Dermis microvascular lymphatic vessel endothelial cell (primary cell): ENCODE results near the gene KCNH1. TPM values are rescaled to one million over a fixed set of nuclear protein-coding genes. Genes with fewer than 3 reads are reported as not detected.
A peak's percentile ranks its signal among the peaks of the same experiment; 100 is the strongest.
"Not testable (repeated sequence)": the region's sequence is repeated elsewhere in the genome, so short reads cannot be mapped to it uniquely, and the experiment has no call there.

Experiments
- DNase-seq, 2 donors: peaks; one replicate each; pipeline versions ENCODE4 v3.0.0 to v3.0.0-alpha.2; 2010; ENCODE audit warnings: low read depth in 2 of 2
- total RNA-seq: library from RNA; depleted of rRNA; stranded (reverse); fragments of >200 nt; gene quantifications from 2 replicates; pipeline ENCODE4 v1.2.1, GENCODE V29; 2014

The KCNH1 gene
- total RNA-seq, 1 donor from 2014 or later, result not detected

DNA sequence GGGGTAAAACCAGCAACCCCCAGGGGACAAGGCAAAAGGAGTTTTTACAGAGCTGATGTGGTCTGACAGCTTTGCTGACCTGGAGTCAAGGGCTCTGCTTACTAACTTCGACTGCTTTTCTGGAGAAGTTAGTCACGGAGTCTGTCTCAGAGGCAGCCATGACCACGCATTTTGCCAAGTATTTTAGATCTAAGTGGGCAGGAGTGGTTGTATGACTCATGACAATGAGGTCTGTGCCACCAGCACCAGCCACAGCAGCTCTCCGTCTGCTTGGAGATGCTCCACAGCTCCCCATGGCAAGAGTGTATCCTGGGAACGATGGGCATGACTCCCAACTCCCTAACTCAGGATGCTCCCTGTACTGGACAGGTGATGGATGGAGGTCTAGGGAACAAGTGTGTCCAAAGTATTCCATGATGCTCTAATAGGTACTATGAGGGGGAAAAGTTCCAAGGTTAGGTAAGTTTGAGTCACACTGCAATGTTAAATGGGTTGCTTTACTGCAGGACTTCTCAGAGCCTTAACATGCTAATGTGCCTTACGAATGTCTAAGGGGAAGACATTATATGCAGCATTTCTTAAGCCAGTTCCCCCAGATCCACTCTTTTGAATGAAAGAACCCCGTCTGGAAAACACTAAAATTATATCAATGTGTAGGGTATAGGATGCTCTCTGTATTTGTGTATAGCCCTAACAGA lies 446.2 kb downstream of the KCNH1 start:
- DNase-seq, result no peak

- no peak for DNase-seq
These were observed 447.1 kb downstream of the KCNH1 start for GRCh38 chr1:210686841-210687240.

DNA sequence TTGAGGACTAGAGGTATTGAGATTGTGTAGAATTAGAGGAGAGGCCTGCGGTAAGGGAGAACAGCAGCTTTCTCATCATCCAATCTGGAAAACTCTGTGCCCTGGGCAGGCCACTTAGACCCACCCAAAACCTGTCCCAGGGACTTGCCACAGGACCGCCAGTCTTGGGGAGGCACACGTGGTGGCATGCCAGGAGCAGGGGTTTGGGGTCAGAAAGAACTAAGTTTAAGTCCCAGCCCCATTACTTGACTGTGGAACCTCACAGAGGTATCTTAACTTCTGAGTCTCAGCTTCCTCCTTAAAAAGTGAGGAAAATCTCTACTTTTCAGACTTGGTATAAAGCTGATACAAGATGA lies 448.7 kb downstream of the KCNH1 start:
- DNase-seq, result no peak

- DNase-seq, result no peak
These were observed 449.3 kb downstream of the KCNH1 start for GRCh38 chr1:210684466-210685294.

DNA sequence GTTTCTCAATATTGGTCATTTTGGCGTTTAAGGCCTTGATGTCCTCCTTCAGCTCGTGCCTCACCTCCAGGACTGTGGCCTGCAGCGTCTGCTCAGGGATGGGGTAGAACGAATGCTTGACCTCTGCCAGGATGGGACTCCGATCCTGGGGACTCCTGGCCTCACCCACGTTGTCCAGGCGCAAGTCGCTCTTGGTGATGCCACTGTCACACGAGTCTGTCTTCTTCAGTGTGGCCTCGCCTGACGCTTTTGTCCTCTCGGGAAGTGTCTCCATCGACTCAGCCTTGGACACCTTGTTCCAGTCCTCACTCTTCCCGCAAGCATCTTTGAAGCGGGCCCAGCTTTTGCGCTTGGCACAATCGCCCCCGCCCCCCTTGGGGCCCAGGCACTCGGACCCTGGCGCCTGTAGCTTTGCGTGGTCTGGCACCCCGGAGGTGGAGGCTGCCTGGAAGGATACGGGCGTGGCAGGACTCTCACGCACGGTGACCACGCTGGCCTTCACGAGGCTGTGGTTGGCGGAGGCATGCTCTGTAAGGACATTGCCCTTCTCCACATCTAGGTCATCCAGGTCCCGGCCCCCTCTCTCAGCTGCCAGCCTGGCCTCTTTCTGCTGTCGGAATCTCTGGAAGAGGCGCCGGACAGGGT lies 450.4 kb downstream of the KCNH1 start:
- no peak for DNase-seq

DNA sequence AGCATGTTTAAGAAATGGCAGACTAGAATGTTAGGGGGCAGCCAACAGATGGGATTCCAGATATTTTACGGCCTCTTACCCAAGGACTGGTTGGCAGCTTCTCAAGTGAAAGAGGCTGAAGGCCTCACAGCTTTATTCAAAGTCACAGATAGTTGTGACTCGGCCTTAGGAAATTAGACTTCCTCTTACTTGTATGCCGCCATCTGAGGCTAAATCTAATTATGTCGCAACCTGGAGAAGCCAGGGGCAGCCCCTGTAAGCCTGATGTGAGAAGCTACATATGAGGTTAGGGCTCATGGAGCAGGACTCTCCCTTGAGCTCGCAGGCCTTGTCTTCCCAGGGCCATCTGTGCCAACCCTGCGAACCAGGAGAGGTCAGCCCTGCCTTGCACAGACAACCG lies 452.8 kb downstream of the KCNH1 start:
- DNase-seq, result no peak

DNA sequence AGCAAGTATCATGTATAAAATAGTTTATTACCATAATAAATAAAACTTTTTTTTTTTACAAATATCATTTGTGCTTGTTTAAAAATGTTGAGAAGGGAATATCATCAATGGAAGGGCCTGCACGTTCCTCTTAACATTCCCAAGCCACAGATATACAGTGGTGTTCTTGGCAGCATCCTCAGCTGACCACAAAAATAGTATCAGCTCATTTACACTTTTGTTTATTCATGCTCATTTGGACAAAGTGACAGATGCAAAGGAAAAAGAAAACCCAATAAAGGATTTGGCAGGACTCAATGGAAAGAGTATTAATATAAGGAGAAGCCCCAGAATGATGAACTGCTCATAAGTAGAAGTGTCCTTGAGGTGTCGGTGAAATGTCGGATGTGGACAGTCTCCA lies 455.6 kb downstream of the KCNH1 start:
- DNase-seq, result no peak

- no peak for DNase-seq
These were observed 456.4 kb downstream of the KCNH1 start for GRCh38 chr1:210677533-210677932.

DNA sequence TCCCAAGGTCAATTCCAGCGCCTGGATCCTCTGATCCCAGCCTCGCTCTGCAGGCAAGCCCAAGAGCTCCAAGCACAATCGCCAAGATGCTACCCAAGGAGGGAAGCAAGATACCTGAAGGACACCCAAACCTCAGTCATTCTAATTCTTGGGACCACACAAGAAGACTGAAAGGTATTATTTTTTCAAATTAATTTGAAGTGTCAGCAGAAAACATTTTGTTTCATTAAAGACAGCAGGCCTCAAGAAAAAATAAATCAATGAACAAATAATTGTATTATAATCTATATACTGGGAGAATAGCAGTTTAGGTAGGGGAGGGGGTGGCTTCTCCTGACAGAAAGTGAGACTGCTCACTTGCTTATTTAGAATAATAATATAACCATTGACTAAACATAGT lies 457.4 kb downstream of the KCNH1 start:
- DNase-seq, result no peak

DNA sequence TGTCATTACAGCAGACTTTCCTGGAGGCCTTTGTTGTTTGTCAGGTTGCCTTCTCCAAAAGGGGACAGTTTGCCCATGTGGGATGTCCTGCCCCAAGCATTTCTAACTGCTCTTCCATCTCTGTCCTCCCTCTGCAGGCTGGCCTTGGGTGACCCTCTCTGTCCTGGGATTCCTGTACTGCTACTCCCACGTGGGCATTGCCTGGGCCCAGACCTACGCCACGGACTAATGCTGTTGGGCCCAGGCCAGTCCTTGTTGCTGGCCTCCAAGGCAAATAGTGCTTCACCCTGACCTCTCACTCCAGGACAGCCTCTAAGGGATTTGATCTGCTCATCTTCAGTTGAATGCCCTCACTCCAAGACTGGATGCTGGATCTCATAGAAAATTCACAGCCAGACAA lies 459.8 kb downstream of the KCNH1 start:
- DNase-seq, result no peak

DNA sequence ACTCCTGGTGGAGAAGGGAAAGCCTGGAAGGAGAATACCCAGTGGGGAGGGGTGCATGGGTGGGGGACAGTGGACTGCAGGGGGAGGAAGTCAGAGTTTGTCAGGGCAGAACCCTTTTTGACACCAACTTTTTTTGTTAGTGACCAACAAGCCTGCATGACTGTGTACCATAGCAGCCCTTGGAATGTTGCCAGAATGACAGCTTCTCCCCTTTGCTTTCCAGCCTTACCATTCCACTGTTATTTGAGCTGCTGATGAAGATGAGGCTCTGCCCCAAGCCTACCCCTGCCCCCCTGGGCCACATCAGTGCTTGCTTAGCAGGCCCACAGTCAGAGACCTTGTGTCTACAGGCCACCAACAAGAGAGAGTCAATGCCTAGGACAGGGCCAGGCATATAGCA lies 464.0 kb downstream of the KCNH1 start:
- DNase-seq, result no peak

GRCh38 chr1:210663730-210664573 lies 470.0 kb downstream of the KCNH1 start:
- no peak for DNase-seq

GRCh38 chr1:210662291-210663050 lies 471.5 kb downstream of the KCNH1 start:
- no peak for DNase-seq

GRCh38 chr1:210661520-210661919 lies 472.4 kb downstream of the KCNH1 start:
- not testable (repeated sequence) for DNase-seq

DNA sequence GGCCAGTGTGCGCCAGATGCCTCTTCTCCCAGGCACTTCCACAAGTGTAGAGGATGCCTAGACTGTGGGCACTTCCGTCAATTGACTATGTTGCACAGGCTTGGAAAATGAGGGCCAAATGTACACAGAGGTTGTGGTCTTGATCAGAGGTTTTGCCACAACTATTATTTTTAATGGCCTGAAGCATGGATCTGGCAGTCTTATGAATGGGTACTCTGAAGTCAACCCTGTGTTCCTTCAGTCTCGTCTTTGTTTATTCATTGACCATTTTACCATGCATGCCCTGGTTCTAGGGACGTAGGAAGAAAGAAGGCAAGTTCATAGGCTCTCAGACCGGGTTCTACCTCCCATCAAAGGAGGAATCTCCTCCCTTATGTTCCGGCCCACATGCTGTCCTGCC lies 476.1 kb downstream of the KCNH1 start:
- DNase-seq, result no peak

- no peak for DNase-seq
These were observed 478.4 kb downstream of the KCNH1 start for GRCh38 chr1:210655511-210655910.

DNA sequence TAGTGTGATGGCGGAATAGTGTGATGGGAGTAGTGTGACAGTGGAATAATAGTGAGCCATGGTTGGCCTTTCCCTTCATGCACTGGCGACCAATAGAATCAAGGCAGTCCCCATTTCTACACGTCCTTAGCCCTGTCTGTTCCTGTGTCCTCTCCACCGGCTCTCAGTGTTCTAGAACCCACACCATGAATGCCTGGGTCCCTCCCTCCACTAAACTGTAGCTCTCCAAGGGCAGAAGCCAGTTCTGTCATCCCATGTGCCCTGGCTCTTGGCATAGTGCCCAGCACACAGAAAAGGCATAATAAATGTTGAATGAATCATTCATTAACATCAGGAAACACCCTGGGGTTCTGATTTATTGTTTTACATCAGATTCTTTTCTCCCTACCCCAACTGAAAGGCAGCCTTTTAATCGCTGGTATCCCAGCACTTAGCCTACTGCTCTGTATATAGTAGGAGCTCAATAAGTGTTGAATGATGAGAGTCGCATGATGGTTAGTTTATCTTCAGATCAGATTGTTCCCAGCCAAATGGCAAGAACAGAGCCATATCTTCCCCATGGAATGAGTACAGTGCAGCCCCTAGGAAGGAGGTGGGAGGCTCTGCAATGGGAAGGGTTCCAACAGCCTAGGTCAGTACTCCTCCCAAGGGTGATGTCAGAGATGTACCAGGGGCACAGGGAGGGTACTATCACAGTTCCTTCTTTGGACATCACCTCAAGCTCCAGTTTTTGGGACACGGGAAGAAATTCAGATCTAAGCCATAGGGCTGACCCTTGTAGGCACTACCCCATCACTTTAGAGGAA lies 479.6 kb downstream of the KCNH1 start:
- no peak for DNase-seq

GRCh38 chr1:210653771-210654170 lies 480.2 kb downstream of the KCNH1 start:
- DNase-seq, result peak; percentile 3 to 24

- no peak for DNase-seq
These were observed 481.5 kb downstream of the KCNH1 start for GRCh38 chr1:210652329-210652954.

DNA sequence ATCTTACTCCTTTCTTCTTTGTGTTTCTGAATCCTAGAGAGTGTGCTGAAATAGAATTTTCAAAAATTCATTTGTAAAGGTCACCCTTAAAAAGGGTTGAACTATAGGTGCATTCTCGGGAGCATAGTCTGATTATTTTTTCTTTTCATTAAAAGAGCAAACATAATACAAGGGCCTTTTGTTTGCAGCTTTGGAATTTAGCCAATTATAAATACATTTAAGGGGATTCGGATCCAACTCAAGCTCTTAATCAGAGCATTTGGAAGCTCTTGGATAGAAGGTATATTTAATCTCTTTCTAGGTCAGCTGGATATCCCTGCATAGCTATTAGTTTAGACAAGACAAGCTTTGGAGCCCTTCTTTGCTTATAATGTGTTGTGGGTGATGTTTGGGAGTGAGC lies 483.5 kb downstream of the KCNH1 start:
- no peak for DNase-seq
